Activated T-cell treated with anti-CD3 and anti-CD28 coated beads for 1 hour (primary cell): ENCODE measurements around the gene TNNI3K.

Experiments used
- DNase-seq: peaks from one replicate; pipeline ENCODE4 v3.0.0-alpha.2; 2020; ENCODE audit warnings: low read depth

The TNNI3K gene

GRCh38 chr1:74502432-74502831 is 267.2 kb downstream of the TNNI3K start:
- DNase-seq = no peak

GRCh38 chr1:74502858-74503257 is 267.7 kb downstream of the TNNI3K start:
- no peak for DNase-seq

DNA sequence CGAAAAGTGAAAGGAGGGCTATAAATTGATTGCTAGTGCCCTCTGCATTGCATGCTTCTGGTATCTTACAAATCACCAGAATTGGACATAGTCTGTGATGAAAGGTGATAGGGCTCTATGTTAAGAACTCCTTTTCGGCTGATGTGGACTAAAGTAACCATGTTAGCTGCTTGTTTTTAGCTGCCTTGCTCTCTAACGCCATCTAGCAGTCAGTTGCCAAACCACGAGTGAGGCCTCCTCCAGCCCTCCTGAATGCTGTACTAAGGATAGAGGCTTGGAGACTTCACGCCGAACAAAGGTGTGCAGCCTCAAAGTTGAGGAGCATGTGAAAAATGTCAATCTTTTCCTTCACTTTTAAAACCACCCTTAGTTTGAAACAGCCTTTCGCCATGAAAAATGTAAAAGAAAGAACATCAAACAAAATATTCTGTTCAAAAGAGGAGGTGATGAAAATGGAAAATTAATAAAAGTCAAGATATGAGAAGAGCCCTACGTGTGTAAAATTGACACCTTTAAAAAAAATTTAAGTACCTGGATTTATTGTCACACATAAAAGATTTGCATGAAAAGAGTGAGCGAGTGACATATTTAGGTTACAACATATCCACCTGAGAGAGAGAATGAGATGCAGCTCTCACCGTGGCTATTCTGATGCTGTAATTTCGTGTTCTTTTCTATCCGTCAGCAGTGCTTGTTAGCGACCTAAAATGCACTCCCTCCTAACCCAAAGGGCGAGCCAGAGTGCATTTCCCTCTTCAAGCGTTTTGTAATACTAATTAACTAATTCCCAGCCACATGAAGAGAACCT is 269.1 kb downstream of the TNNI3K start:
- no peak for DNase-seq

DNA sequence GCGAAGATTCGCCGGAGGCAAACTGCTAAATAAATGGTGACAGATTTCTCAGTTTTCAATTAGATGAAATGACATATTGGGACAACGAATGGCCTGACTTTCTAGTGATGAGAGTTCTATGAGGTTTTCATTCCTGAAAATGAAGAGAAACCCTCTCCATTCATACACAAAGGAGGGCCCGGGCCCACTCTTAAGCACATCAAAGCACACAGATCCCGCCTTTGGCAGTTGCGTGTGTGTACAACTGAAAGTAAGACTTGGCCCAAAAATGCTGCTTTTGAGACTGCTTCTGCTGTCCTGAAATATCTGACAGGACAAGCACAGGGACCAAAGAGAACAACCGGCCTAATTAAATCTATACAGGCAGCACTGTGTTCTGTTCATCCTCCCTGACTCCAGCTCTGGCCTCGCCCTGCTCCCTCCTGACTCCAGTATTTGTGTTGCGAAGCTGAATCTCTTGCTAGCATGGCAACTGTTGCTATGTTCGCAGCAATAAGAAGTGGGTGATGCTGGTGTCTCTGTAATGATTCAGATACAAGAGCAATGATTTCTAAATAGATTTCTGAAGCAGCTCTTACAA is 269.8 kb downstream of the TNNI3K start:
- no peak for DNase-seq

GRCh38 chr1:74505928-74506710 is 270.9 kb downstream of the TNNI3K start:
- DNase-seq = no peak

GRCh38 chr1:74508449-74508848 is 273.3 kb downstream of the TNNI3K start:
- no peak for DNase-seq

GRCh38 chr1:74512170-74512915 is 277.2 kb downstream of the TNNI3K start, which contains the start of gene LRRC53:
TSS of gene LRRC53 (minus strand) at chr1:74512611. CDS start at chr1:74483349, 29,262 bp downstream.
- no peak for DNase-seq

DNA sequence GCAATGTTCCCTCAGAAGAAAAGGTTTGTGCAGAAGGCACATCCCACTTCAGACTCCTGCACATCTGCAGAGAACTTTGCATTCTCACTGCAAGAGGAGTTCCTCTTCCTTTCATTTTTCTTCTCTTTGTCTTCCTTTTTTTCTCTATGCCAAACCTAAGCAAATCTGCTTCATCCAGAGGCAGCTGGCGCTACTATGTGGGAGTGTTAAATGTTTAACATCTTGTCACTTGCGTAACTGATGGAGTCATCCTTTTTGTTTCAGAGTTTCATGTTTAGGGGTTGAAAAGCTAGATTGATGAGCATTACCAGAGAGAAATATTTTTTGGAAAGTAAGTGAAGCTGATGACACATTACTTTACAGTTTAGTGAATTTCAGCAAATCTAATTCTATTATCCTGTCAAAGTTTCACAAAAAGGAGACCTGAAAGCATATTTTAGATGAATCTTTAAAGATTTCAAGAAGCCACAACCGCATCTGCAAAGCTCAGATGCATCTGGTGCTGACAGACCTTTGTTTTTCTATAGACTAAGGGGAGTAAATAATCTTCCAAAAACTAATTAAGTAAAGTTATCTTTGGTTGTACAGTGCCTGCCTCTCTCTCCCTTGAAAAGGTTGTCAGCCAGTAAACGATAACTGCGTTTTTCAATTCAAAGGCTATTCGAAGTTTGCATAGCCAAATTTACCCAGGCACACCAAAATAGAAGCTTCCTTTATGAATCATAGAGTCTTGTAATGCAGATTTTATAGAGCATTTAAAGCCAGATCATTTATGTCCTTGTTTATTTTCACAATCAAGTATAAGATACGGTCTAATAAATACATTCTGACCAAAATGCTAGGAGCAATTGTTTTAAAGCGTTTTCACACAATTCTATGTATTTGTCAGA is 278.5 kb downstream of the TNNI3K start:
- no peak for DNase-seq

DNA sequence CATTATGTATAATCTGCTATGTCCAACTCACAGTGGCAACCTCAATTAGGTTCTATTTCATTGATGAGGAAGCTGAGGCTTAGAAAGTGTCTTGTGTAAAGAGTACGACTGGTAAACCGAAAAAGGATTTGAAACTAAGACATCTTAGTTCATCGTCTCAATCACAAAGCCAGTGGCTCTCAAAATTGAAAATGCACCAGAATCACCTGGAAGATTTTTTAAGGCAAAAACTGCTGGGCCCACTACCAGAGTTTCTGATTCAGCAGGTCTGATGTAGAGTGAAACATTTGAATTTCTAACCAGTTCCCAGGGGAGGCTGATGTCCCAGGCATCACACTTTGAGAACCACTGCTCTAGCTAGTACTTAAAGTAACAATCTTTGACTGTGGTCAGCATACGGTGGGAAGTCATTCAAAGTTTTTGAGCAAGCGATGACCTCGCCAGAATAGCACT is 282.4 kb downstream of the TNNI3K start:
- DNase-seq = no peak

DNA sequence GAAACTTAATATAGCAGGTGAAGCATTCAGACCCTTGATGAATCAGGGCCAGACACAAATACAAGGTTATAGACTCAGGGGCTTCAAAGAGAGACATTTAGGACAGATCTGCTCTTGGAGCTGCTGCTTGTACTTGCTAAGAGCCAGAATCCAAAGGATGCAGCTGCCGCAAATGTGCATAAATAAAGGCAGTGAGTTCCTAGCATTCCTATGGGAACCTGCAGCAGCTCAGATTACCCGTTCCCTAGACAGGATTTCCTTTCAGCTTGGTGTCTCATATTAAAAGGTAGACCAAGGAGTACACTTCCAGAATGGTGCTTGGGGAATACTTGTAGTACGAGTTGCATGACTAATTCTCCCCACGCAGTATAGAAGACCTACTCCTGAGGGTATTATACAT is 287.0 kb downstream of the TNNI3K start:
- no peak for DNase-seq

- DNase-seq = no peak
Observed at GRCh38 chr1:74523873-74524480, 288.8 kb downstream of the TNNI3K start.

DNA sequence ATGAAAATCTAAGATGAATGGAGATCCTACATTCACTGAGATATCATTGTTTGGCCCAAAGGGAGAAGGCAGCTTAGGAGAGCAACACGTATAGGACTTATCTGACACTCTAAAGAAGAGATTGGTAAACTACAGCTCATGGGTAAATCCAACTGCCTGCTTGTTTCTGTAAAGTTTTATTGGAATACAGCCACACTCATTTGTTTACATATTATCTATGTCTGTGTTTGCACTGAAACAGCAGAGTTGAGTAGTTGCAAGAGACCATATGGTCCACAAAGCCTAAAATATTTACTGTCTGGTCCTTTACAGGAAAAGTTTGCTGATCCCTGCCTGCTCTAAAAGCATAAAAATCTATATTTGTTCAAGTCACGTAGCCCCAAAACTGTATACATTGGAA is 291.5 kb downstream of the TNNI3K start:
- no peak for DNase-seq

GRCh38 chr1:74528123-74528522 is 292.9 kb downstream of the TNNI3K start:
- DNase-seq = no peak

DNA sequence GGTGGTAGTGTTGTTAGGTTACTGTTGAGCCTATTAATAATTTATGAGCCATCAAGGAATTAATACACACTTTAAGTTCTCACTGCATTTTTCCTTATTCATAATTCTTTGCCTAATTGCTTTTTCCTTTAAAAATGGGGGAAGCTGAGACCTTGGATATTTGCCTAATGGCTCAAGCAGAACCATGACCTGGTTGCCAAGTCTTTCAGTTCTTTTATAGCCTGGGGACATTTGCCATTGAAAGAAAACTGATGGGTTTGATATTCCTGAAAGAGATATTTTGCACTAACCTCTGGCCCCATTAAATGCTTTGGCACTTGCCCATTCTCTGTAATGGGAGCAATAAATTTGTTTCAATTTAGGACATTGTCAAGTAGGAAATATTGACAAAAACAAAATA is 295.7 kb downstream of the TNNI3K start:
- no peak for DNase-seq

- no peak for DNase-seq
Observed at GRCh38 chr1:74531796-74532195, 296.6 kb downstream of the TNNI3K start.

- DNase-seq = no peak
Observed at GRCh38 chr1:74534241-74534640, 299.1 kb downstream of the TNNI3K start.

GRCh38 chr1:74545821-74546220 is 310.6 kb downstream of the TNNI3K start:
- no peak for DNase-seq

DNA sequence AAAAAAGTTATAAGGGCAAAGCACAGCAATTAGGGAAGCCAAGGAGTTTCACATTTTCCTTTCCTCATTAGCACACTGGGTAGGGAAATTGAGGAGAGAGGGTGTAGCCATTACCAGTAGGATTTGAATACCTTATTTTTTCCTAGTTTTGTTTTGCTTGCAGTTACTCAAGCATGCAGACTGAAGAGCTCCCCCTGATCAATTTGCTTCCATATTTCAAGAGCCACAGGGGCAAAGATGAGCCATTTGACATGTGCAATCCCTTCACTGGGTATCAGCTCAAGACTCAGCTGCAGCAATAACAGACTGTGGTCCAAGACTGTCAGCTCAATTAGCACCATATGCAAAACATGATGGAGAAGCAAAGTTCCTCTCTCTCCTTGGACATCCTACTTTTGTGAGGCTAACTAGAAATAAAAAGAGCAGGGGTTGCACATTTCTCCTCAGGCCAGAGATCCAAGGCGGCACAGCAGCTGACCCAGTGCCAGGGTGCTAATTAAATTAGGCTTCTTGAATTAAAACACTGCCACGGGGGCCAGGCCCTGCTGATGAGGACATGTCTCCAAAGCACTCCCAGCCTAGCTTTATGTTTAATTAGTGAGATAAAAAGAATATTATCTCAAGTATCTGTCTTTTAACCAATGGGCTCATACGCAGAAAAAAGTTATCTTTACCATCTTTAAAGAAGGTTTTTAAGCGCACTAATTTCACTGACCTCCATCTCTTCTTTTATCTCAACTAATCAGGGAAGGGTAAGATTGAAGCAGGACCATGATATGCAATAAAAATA is 314.0 kb downstream of the TNNI3K start:
- DNase-seq = no peak

DNA sequence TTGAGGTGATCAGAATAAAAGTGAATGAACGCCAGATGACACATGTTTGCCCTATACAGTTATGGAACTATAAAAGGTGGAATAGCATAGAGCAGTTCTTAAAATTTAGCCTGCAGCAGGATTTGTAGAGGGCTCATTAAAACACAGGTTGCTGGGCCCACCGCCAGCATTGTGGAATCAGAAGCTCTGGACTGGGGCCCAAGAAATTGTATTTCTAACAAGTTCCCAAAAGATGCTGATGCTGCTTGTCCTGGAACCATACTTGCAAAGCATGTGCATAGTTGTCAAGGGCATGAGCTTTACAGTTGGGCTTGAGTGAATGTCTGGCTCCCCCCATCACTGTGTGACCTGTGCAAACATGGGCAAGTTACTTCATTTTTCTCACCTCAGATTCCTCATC is 314.7 kb downstream of the TNNI3K start:
- DNase-seq = no peak
